H1 (cell line): Measurements from ENCODE around the gene HLA-A. TPM values are rescaled to one million over a fixed set of nuclear protein-coding genes. Genes with fewer than 3 reads are reported as not detected.

Source experiments
- CTCF ChIA-PET: fragments of 300-600 bp; sonication (Branson Sonifier 250); formaldehyde crosslinking; loops from one replicate; lab custom pipeline; 2021; ENCODE audit not compliant: partially characterized antibody; lab: Charles Lee
- POLR2A ChIA-PET: fragments of 300-600 bp; sonication (Branson Sonifier 250); formaldehyde crosslinking; loops from one replicate; lab custom pipeline; 2021; ENCODE audit warnings: inconsistent platforms; ENCODE audit not compliant: partially characterized antibody; lab: Charles Lee
- DNase-seq, 2 experiments: peaks; one replicate each; pipeline versions ENCODE4 v3.0.0 to v3.0.0-alpha.2; 2010 to 2022; ENCODE audit warnings: low spot score in 2 of 2, low read depth in 1 of 2, mixed read lengths in 1 of 2
- FAIRE-seq: peaks from 2 replicates; lab custom pipeline; 2011; peaks lifted over from hg19 to GRCh38; lab: Jason Lieb, UNC
- H2AFZ ChIP-seq: 2 replicates; pipeline ENCODE4 v1.8.1; 2012; ENCODE audit warnings: low read length, inconsistent platforms
- H2AK5ac ChIP-seq: 2 replicates; pipeline ENCODE4 v1.6.1; 2013; ENCODE audit warnings: low read depth, low read length
- H2BK120ac ChIP-seq: replicated peaks from 2 replicates; pipeline ENCODE3; 2013; ENCODE audit warnings: low read depth, low read length, inconsistent platforms
- H2BK12ac ChIP-seq: 2 replicates; pipeline ENCODE4 v1.6.1; 2013; ENCODE audit warnings: low read depth, low read length
- H2BK15ac ChIP-seq: 2 replicates; pipeline ENCODE4 v1.6.1; 2013; ENCODE audit warnings: low read length
- H2BK20ac ChIP-seq: 2 replicates; pipeline ENCODE4 v1.6.1; 2013; ENCODE audit warnings: low read length
- H2BK5ac ChIP-seq: 2 replicates; pipeline ENCODE4 v1.6.1; 2013; ENCODE audit warnings: low read depth, low read length
- H3K14ac ChIP-seq: 2 replicates; pipeline ENCODE4 v1.6.1; 2013; ENCODE audit warnings: inconsistent platforms; ENCODE audit not compliant: insufficient read length
- H3K18ac ChIP-seq: 2 replicates; pipeline ENCODE4 v1.6.1; 2013; ENCODE audit warnings: low read length; ENCODE audit errors: extremely low read depth
- H3K23ac ChIP-seq: 2 replicates; pipeline ENCODE4 v1.6.1; 2013; ENCODE audit warnings: inconsistent platforms; ENCODE audit not compliant: insufficient read length
- H3K23me2 ChIP-seq: 2 replicates; pipeline ENCODE4 v1.6.1; 2013; ENCODE audit warnings: low read depth, low read length
- H3K27ac ChIP-seq: 2 replicates; pipeline ENCODE4 v1.6.1; 2011; ENCODE audit warnings: low read depth, low read length, inconsistent platforms
- H3K27me3 ChIP-seq, 4 experiments: replicated peaks in 1 of 4; 1 replicate in 1 of 4; 2 replicates in 3 of 4; pipeline versions ENCODE4 v1.6.1 to v1.8.1; 2011 to 2013; ENCODE audit warnings: low read length in 3 of 4, mild to moderate bottlenecking in 3 of 4, inconsistent platforms in 2 of 4, mixed read lengths in 2 of 4, moderate library complexity in 1 of 4; ENCODE audit not compliant: control insufficient read depth in 3 of 4, insufficient read depth in 3 of 4; ENCODE audit errors: extremely low read depth in 1 of 4
- H3K36me3 ChIP-seq, 4 experiments: 2 replicates each; pipeline versions ENCODE4 v1.6.1 to v1.8.1; 2011 to 2013; ENCODE audit warnings: mild to moderate bottlenecking in 4 of 4, low read length in 3 of 4, moderate library complexity in 2 of 4, control low read depth in 1 of 4, inconsistent platforms in 1 of 4; ENCODE audit not compliant: insufficient read depth in 4 of 4, control insufficient read depth in 2 of 4
- H3K4ac ChIP-seq: replicated peaks from 2 replicates; pipeline ENCODE3; 2013; ENCODE audit warnings: low read length, low read depth, mixed read lengths, inconsistent platforms; ENCODE audit not compliant: insufficient read length
- H3K4me1 ChIP-seq, 4 experiments: replicated peaks in 1 of 4; 1 replicate in 1 of 4; 2 replicates in 3 of 4; pipeline versions ENCODE4 v1.6.1 to v1.8.1; 2011 to 2013; ENCODE audit warnings: low read length in 3 of 4, inconsistent platforms in 2 of 4, mixed read lengths in 1 of 4; ENCODE audit not compliant: insufficient read depth in 4 of 4, control insufficient read depth in 3 of 4
- H3K4me2 ChIP-seq, 2 experiments: 2 replicates each; pipeline versions ENCODE4 v1.6.1 to v1.8.1; 2011 to 2013; ENCODE audit warnings: low read depth in 2 of 2, low read length in 2 of 2, control low read depth in 1 of 2, inconsistent platforms in 1 of 2, mild to moderate bottlenecking in 1 of 2; ENCODE audit not compliant: insufficient read depth in 1 of 2
- H3K4me3 ChIP-seq, 4 experiments: fragments of 200-600, 300-600 bp in 1 of 4; sonication (generic), shearing (Covaris generic), sonication (Bioruptor Twin) in 1 of 4; 2 replicates each; pipeline versions ENCODE4 v1.5.1 to v1.8.1; 2011 to 2016; ENCODE audit warnings: low read length in 4 of 4, low read depth in 3 of 4, control low read depth in 2 of 4, inconsistent platforms in 2 of 4, mild to moderate bottlenecking in 2 of 4, mixed read lengths in 1 of 4, moderate library complexity in 1 of 4; ENCODE audit not compliant: insufficient read depth in 2 of 4; ENCODE audit errors: extremely low read depth in 1 of 4
- H3K56ac ChIP-seq: replicated peaks from 2 replicates; pipeline ENCODE3; 2013; ENCODE audit warnings: low read depth, mild to moderate bottlenecking, mixed read lengths, low read length, inconsistent platforms; ENCODE audit not compliant: insufficient read length
- H3K79me1 ChIP-seq: 2 replicates; pipeline ENCODE4 v1.6.1; 2013; ENCODE audit warnings: low read depth, low read length, control low read depth
- H3K79me2 ChIP-seq, 2 experiments: 2 replicates each; pipeline versions ENCODE4 v1.6.1 to v1.8.1; 2012 to 2013; ENCODE audit warnings: low read length in 2 of 2, mild to moderate bottlenecking in 2 of 2, inconsistent platforms in 1 of 2; ENCODE audit not compliant: insufficient read depth in 2 of 2, control insufficient read depth in 1 of 2
- H3K9ac ChIP-seq, 4 experiments: replicated peaks in 1 of 4; 1 replicate in 1 of 4; 2 replicates in 3 of 4; pipeline versions ENCODE4 v1.6.1 to v1.8.1; 2011 to 2013; ENCODE audit warnings: low read depth in 3 of 4, low read length in 3 of 4, control low read depth in 2 of 4, mild to moderate bottlenecking in 2 of 4, moderate library complexity in 2 of 4, inconsistent platforms in 1 of 4; ENCODE audit errors: extremely low read depth in 1 of 4
- H3K9me3 ChIP-seq, 2 experiments: 2 replicates each; pipeline versions ENCODE4 v1.6.1 to v1.8.1; 2012 to 2013; ENCODE audit warnings: mild to moderate bottlenecking in 2 of 2, moderate library complexity in 2 of 2, control low read depth in 1 of 2, inconsistent platforms in 1 of 2, low read depth in 1 of 2, low read length in 1 of 2, mixed read lengths in 1 of 2; ENCODE audit not compliant: insufficient read depth in 2 of 2
- H4K20me1 ChIP-seq, 2 experiments: replicated peaks in 1 of 2; 2 replicates each; pipeline versions ENCODE3 to v1.8.1; 2011 to 2013; ENCODE audit warnings: inconsistent platforms in 2 of 2, low read length in 2 of 2, mild to moderate bottlenecking in 1 of 2; ENCODE audit not compliant: insufficient read depth in 2 of 2, control insufficient read depth in 1 of 2
- H4K5ac ChIP-seq: 2 replicates; pipeline ENCODE4 v1.6.1; 2013; ENCODE audit warnings: low read length, low read depth, mixed read lengths, inconsistent platforms; ENCODE audit not compliant: insufficient read length
- H4K8ac ChIP-seq: 2 replicates; pipeline ENCODE4 v1.8.0; 2013; ENCODE audit warnings: mild to moderate bottlenecking, moderate library complexity, low read length, inconsistent platforms; ENCODE audit not compliant: insufficient read depth; ENCODE audit errors: extremely low read depth
- H4K91ac ChIP-seq: replicated peaks from 2 replicates; pipeline ENCODE3; 2013; ENCODE audit warnings: low read length, mixed read lengths, inconsistent platforms; ENCODE audit not compliant: insufficient read length
- ATF2 ChIP-seq: IDR thresholded peaks from 2 replicates; pipeline ENCODE4 v1.6.1; 2012; ENCODE audit warnings: low read length, inconsistent platforms
- CBX5 ChIP-seq: fragments of 300-800, 300-1000 bp; sonication (generic); IDR thresholded peaks from 2 replicates; pipeline ENCODE4 v1.7.1; 2016; ENCODE audit warnings: antibody characterized with exemption, low read length, low read depth
- GTF2F1 ChIP-seq: IDR thresholded peaks from 2 replicates; pipeline ENCODE4 v1.6.1; 2012; ENCODE audit warnings: low read depth, low read length, improper control_type of control experiment, borderline replicate concordance
- KDM5A ChIP-seq: fragments of 200-600 bp; IDR thresholded peaks from 2 replicates; pipeline ENCODE4 v1.7.1; 2012; ENCODE audit warnings: mild to moderate bottlenecking, low read length, inconsistent platforms, mixed read lengths
- NRF1 ChIP-seq: IDR thresholded peaks from 2 replicates; pipeline ENCODE4 v1.6.1; 2011; ENCODE audit warnings: mild to moderate bottlenecking, low read depth, low read length, improper control_type of control experiment
- SAP30 ChIP-seq: fragments of 300-600 bp; sonication (generic); IDR thresholded peaks from 2 replicates; pipeline ENCODE4 v1.7.1; 2012; ENCODE audit warnings: low read length, moderate library complexity, mild to moderate bottlenecking, inconsistent platforms; ENCODE audit not compliant: insufficient read depth, insufficient replicate concordance
- SP4 ChIP-seq: IDR thresholded peaks from 2 replicates; pipeline ENCODE4 v1.6.1; 2012; ENCODE audit warnings: low read length, inconsistent platforms
- SRF ChIP-seq: IDR thresholded peaks from 2 replicates; pipeline ENCODE4 v1.6.1; 2011; ENCODE audit warnings: mild to moderate bottlenecking, low read depth, low read length, moderate library complexity
- SUZ12 ChIP-seq: fragments of 200-600 bp; sonication (generic); IDR thresholded peaks from 2 replicates; pipeline ENCODE4 v1.6.1; 2012; ENCODE audit warnings: mild to moderate bottlenecking, inconsistent platforms, low read length, moderate library complexity, mixed read lengths
- YY1 ChIP-seq: IDR thresholded peaks from 2 replicates; pipeline ENCODE4 v1.6.1; 2011; ENCODE audit warnings: low read depth, mild to moderate bottlenecking, low read length
- WGBS, 2 experiments: shearing (Covaris generic) in 1 of 2; methylation state at CpG; one replicate each; pipeline versions ENCODE4 v1.1.6 to v1.1.7; 2013 to 2015; ENCODE audit warnings: low lambda C conversion rate in 2 of 2, mixed read lengths in 2 of 2, inconsistent platforms in 1 of 2, low coverage in 1 of 2, missing lambda C conversion rate in 1 of 2; ENCODE audit not compliant: insufficient replicate concordance in 2 of 2, insufficient coverage in 1 of 2, insufficient read length in 1 of 2; ENCODE audit errors: extremely low coverage in 1 of 2, missing lambda C conversion rate in 1 of 2; 5-methylcytosine and 5-hydroxymethylcytosine counted together
- polyA plus RNA-seq, 7 experiments: library from polyadenylated mRNA; depleted of rRNA in 3 of 7; stranded (reverse) in 5 of 7; unstranded in 2 of 7; fragments of >200 nt in 5 of 7; fragments of 200-250 nt in 2 of 7; gene quantifications; 1 replicate in 5 of 7; 2 replicates in 1 of 7; 4 replicates in 1 of 7; pipeline versions ENCODE4 v1.2.1 to v1.2.3, GENCODE V29; 2011 to 2013; ENCODE audit warnings: missing spikeins in 2 of 7, mixed read lengths in 2 of 7
- total RNA-seq: library from RNA; stranded (reverse); fragmentation: NEBNext Ultra II Directional; extraction: Animal tissue kit (Norgen Biotek cat#: 25700); gene quantifications from 2 replicates; pipeline ENCODE4 v1.2.1, GENCODE V29; 2021

Gene HLA-A
- total and polyA plus RNA-seq, 2 of the 8 experiments (the other 6 are each of a cell fraction or from before 2014, with no cell fraction given) = 221 to 474 TPM

- H3K79me2 ChIP-seq = peaks cover 0 to 5% of the 10 kb centered on the region in 2 experiments; a peak in 1 of 4 replicates
- no peak overlapping the region for H2BK12ac ChIP-seq
- no peaks in the 10 kb centered on the region for H3K9me3 ChIP-seq
- H3K4me3 ChIP-seq = no peak overlapping the region
- 97% methylated on average over 2 of the region's 2 CpGs; no CpG with 5 or more reads in 1 of the 2 experiments for WGBS, 2 experiments
- H3K27ac ChIP-seq = no peak overlapping the region
- H2AFZ ChIP-seq = no peak overlapping the region
- H2AK5ac ChIP-seq = no peak overlapping the region
- no peak overlapping the region for H4K8ac ChIP-seq
- FAIRE-seq (no peak), DNase-seq (no peak)
- H3K14ac ChIP-seq = no peak overlapping the region
- no peak overlapping the region for H3K56ac ChIP-seq
- peaks cover 2 to 21% (median 11%) of the 10 kb centered on the region in 4 experiments; a peak in 5 of 8 replicates for H3K36me3 ChIP-seq
- H3K27me3 ChIP-seq = no peaks in the 10 kb centered on the region
- no peak overlapping the region for H2BK5ac ChIP-seq
- H2BK20ac ChIP-seq = no peak overlapping the region
- H3K4me2 ChIP-seq = no peak overlapping the region
- H4K5ac ChIP-seq = no peak overlapping the region
- H3K23ac ChIP-seq = no peak overlapping the region
- peaks cover 0 to 4% of the 10 kb centered on the region in 2 experiments for H4K20me1 ChIP-seq
- H3K4me1 ChIP-seq = peaks cover 0 to 1% (median 0%) of the 10 kb centered on the region in 4 experiments; a peak in 1 of 7 replicates
- ChIA-PET POLR2A (interaction anchor here (0.8 to 1.1 kb wide), 3 partner anchors 16 to 195 kb away, joined by 3 to 4 read pairs (median 3); no protein-coding TSS in a partner anchor), CTCF (interaction anchor here (0.7 kb wide), 1 partner anchor 17 kb away, joined by 3 read pairs; no protein-coding TSS in a partner anchor)
- H3K9ac ChIP-seq = no peak overlapping the region
- TF ChIP-seq GTF2F1 = no peak
- TF ChIP-seq SRF = no peak
- no peak for TF ChIP-seq SP4
- no peak for TF ChIP-seq SAP30
- no peak for TF ChIP-seq CBX5
- no peak for TF ChIP-seq YY1
- TF ChIP-seq ATF2 = no peak
- TF ChIP-seq KDM5A = no peak
- TF ChIP-seq SUZ12 = no peak
- no peak for TF ChIP-seq NRF1
- TF ChIP-seq, all 59 proteins: peak for 0
- peaks cover 2% of the 10 kb centered on the region; the same call in 1 of the 2 replicates for H3K23me2 ChIP-seq
- H4K91ac ChIP-seq = no peak overlapping the region
- H3K18ac ChIP-seq = no peak overlapping the region
- no peaks in the 10 kb centered on the region for H3K79me1 ChIP-seq
- H3K4ac ChIP-seq = no peak overlapping the region
- no peak overlapping the region for H2BK120ac ChIP-seq
- H2BK15ac ChIP-seq = no peak overlapping the region
These were observed 5.9 kb downstream of the HLA-A start for GRCh38 chr6:29948277-29948676.
